Right lobe of liver (tissue), 6 donors: ENCODE results near the gene KIRREL3. TPM values are rescaled to one million over a fixed set of nuclear protein-coding genes. Genes with fewer than 3 reads are reported as not detected.

ENCODE experiments used
- ATAC-seq, 4 donors: fragments of 200-7000 bp; cut with Tn5 transposase; one replicate each; pipeline ENCODE4 v1.9.1; 2020; ENCODE audit warnings: mild to moderate bottlenecking in 4 of 4, moderate library complexity in 4 of 4
- DNase-seq, 3 donors: peaks; one replicate each; pipeline ENCODE4 v3.0.0-alpha.2; 2020
- H3K27ac ChIP-seq, 3 donors: fragments of 200-600 bp; one replicate each; pipeline ENCODE4 v1.8.0; 2022
- H3K27me3 ChIP-seq, 2 donors: fragments of 200-600 bp; one replicate each; pipeline ENCODE4 v1.8.0; 2022
- H3K36me3 ChIP-seq, 4 donors: fragments of 200-600 bp; sonication (generic) in 1 of 4; one replicate each; pipeline versions ENCODE4 v1.5.1 to v1.8.0; 2017 to 2022; ENCODE audit warnings: control low read depth in 1 of 4
- H3K4me1 ChIP-seq, 4 donors: fragments of 200-600 bp; sonication (generic) in 1 of 4; one replicate each; pipeline versions ENCODE4 v1.5.1 to v1.8.0; 2017 to 2022; ENCODE audit warnings: control low read depth in 1 of 4
- H3K4me3 ChIP-seq, 3 donors: fragments of 200-600 bp; one replicate each; pipeline ENCODE4 v1.8.0; 2022
- H3K9me3 ChIP-seq, 4 donors: fragments of 200-600 bp; sonication (generic) in 1 of 4; one replicate each; pipeline versions ENCODE4 v1.5.1 to v1.8.0; 2017 to 2022; ENCODE audit warnings: control low read depth in 1 of 4
- POLR2A ChIP-seq: fragments of 450-650 bp; IDR thresholded peaks from one replicate; pipeline ENCODE4 v1.6.1; 2017; ENCODE audit warnings: antibody characterized with exemption, mild to moderate bottlenecking
- WGBS: methylation state at CpG from one replicate; pipeline ENCODE4 v1.1.6; 2018; ENCODE audit warnings: low coverage, low lambda C conversion rate; ENCODE audit not compliant: insufficient coverage; ENCODE audit errors: missing lambda C conversion rate; 5-methylcytosine and 5-hydroxymethylcytosine counted together
- intact Hi-C, 2 donors: fragments of 100-400 bp; cut with DNase I; formaldehyde crosslinking; loops; one replicate each; pipeline versions ENCODE4 v1.11.2 to v1.14.1; 2022
- total RNA-seq, 6 experiments: library from RNA; depleted of rRNA in 2 of 6; stranded (reverse); fragments of >200 nt in 2 of 6; fragmentation: NEBNext Ultra II Directional in 3 of 6; extraction: Animal tissue kit (Norgen Biotek cat#: 25700) in 3 of 6; gene quantifications; one replicate each; pipeline versions ENCODE4 v1.1.0 to v1.2.4, GENCODE V29; 2016 to 2023
- TF ChIP-seq, protein P1 (sequence below), 4 donors: fragments of 200-600 bp in 3 of 4; fragments of 450-650 bp in 1 of 4; IDR thresholded peaks; one replicate each; pipeline versions ENCODE4 v1.5.1 to v1.8.0; 2016 to 2022; ENCODE audit warnings: antibody characterized with exemption in 4 of 4, mild to moderate bottlenecking in 2 of 4
- donor health status: DM: no; HTN: yes; CAD: no.
- donor health status: DM: no; HTN: no; CAD: no.
- donor health status: DM: no; HTN: no; CAD: no.
- donor health status: DM: no; HTN: yes; CAD: no.
- donor health status: DM: no; HTN: yes; CAD: no.

The KIRREL3 gene
- total RNA-seq, 6 experiments from 2014 or later: not detected

DNA sequence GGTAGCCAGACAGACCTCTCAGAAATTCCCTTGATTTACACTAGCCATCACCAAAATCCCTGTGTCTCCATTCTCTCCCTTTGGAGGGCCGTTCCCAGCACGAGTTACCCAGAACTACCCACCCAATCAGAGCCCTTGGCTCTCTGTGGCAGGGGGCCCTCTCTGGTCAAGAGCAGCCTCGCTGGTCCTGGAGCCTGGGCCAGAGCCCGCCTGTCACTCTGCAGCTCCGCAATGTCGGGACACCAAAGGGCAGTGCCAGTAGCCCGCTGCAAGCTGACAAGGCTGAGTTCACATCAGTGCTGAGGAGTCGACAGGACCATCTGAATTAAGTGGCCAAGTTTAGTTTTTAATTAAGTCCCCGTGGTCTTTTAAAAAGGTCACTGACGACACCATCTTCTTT is 403.5 kb downstream of the KIRREL3 start:
- WGBS: 57% methylated on average over 10 of the region's 10 CpGs
- H3K4me1 ChIP-seq: no peaks in the 10 kb centered on the region
- no peaks in the 10 kb centered on the region for H3K27me3 ChIP-seq
- no peaks in the 10 kb centered on the region for H3K36me3 ChIP-seq
- H3K9me3 ChIP-seq: no peaks in the 10 kb centered on the region
- H3K4me3 ChIP-seq: no peak overlapping the region
- H3K27ac ChIP-seq: no peak overlapping the region
- TF ChIP-seq POLR2A: no peak
- TF ChIP-seq, protein P1, sequence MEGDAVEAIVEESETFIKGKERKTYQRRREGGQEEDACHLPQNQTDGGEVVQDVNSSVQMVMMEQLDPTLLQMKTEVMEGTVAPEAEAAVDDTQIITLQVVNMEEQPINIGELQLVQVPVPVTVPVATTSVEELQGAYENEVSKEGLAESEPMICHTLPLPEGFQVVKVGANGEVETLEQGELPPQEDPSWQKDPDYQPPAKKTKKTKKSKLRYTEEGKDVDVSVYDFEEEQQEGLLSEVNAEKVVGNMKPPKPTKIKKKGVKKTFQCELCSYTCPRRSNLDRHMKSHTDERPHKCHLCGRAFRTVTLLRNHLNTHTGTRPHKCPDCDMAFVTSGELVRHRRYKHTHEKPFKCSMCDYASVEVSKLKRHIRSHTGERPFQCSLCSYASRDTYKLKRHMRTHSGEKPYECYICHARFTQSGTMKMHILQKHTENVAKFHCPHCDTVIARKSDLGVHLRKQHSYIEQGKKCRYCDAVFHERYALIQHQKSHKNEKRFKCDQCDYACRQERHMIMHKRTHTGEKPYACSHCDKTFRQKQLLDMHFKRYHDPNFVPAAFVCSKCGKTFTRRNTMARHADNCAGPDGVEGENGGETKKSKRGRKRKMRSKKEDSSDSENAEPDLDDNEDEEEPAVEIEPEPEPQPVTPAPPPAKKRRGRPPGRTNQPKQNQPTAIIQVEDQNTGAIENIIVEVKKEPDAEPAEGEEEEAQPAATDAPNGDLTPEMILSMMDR (IDR thresholded peaks at IDR 0.05): no peak
- no peak for ATAC-seq
- DNase-seq: no peak
- intact Hi-C loops: no loop called here

DNA sequence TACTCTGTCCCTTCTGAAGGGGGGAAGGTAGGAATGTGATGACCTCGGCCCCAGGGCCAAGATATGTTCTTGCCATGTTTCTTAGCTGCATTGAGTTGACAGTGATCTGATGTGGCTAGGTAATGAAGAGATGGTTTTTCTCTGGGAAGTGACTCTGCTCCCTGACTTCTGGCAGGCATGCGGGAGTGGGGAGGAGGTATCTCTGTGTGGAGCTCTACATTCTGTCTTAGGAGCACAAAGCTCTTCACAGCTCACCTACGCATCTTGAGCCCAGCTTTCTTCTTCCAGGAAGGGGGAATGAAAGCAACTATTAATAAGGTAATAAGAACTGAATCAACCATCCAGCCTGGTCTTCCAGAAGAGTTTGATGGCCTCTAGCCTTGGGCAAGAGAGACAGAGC is 404.1 kb downstream of the KIRREL3 start:
- TF ChIP-seq, protein P1 (IDR thresholded peaks at IDR 0.05): no peak
- TF ChIP-seq POLR2A: no peak
- no peak for ATAC-seq

DNA sequence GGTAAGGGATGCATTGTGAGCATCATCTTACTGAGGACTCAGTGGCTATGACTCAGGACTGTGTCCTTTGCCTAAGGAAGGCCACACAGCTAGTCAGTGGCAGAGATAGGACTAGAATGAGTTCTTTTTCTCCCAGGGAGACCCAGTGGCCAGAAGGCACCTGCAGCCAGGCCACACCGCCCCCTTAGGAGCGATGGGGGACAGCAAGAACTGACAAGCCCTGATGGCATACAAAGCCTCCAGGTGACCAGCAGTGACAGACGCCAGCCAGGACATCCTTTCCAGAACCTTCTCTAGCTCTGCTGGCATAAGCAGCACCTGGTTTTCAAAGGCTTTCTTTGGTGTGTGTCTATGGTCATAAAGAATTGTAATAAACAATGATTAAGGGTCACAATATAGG is 405.0 kb downstream of the KIRREL3 start:
- no peak for ATAC-seq
- no CpG with 5 or more reads among the region's 3 CpGs for WGBS
- intact Hi-C loops: no loop called here
- no peaks in the 10 kb centered on the region for H3K9me3 ChIP-seq
- H3K36me3 ChIP-seq: no peaks in the 10 kb centered on the region
- H3K27ac ChIP-seq: no peak overlapping the region
- no peaks in the 10 kb centered on the region for H3K27me3 ChIP-seq
- H3K4me3 ChIP-seq: no peak overlapping the region
- no peak for TF ChIP-seq POLR2A
- no peaks in the 10 kb centered on the region for H3K4me1 ChIP-seq
- no peak for DNase-seq

More for the DNA sequence above, 404.1 kb downstream of the KIRREL3 start:
- H3K9me3 ChIP-seq: no peaks in the 10 kb centered on the region
- intact Hi-C loops: no loop called here
- no peaks in the 10 kb centered on the region for H3K4me1 ChIP-seq
- no peaks in the 10 kb centered on the region for H3K27me3 ChIP-seq
- no peak overlapping the region for H3K27ac ChIP-seq
- no peaks in the 10 kb centered on the region for H3K36me3 ChIP-seq
- 65% methylated on average over 2 of the region's 3 CpGs for WGBS
- DNase-seq: no peak
- no peak overlapping the region for H3K4me3 ChIP-seq

DNA sequence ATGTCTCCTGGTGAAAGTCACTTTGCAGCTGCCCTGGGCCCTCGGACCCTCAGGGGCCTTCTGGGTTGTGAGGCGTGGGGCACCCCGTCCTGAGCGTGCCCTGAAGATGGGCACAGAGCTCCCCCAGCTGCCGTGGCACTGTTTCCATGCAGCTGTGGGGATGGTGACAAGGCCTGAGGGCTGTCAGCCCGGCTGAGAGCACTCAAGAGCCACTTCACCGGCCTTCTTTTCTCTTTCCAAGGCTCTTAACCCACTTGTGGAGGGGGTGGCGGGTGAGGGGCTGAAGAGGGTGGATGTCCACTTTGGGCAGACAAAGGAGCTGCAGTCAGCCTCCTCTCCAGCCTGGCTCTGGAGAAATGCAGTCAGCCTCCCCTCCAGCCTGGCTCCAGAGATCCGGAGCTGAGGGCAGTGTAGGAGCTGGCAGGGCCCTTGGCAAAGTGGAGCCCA is 405.6 kb downstream of the KIRREL3 start:
- TF ChIP-seq, protein P1 (IDR thresholded peaks at IDR 0.05): no peak
- no peak for TF ChIP-seq POLR2A
- Histone ChIP-seq H3K4me1 (no peaks in the 10 kb centered on the region), H3K36me3 (no peaks in the 10 kb centered on the region), H3K27me3 (no peaks in the 10 kb centered on the region), H3K9me3 (no peaks in the 10 kb centered on the region), H3K4me3 (no peak overlapping the region), H3K27ac (no peak overlapping the region)
- ATAC-seq (no peak), DNase-seq (no peak)
- WGBS: no CpG with 5 or more reads among the region's 9 CpGs
- intact Hi-C loops: no loop called here

DNA sequence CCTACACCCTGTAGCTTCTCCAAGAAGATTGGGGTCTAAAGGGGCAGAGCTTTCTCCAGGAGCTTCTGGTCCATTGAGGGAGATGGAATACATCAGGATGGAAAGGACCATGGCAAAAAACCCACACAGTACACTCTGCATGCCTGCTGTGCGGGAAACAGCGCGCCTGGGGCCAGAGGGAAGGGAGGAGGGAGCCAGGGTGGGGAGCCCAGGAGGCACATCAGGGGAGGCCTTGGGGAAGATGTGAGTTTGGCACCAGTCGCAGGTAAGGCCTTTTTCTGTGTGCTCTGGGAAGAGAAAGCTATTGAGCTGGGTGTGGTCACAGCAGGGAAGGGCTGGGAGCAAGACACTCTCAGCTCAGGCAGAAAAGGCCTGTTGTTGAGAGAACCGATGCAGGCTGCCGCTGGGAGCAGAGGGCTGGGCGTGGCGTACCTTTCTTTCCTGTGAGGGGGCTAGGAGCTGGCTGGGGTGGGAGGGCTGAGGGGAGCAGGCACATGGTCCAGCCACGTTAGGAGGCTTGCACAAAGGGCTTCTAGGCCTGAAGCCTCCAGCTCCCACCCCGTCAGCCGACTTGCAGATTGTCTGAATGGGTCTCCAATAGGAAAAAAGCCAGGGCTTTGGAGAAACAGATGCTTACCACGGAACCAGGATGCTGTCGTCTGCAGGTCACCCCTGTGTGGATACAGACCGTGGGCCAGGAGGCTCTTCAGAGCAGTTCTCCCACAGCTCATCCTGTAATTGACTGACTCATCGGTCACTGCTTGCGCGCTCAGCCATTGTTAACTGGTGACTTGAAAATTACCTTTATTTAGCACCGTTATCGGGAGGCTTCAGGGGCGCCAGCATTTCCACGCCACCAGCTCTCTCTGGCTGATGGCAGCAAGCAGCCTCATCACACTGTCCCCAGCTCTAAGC is 407.8 kb downstream of the KIRREL3 start:
- TF ChIP-seq, protein P1 (IDR thresholded peaks at IDR 0.05): no peak
- no peak for TF ChIP-seq POLR2A
- Histone ChIP-seq H3K27me3 (no peaks in the 10 kb centered on the region), H3K4me3 (no peak overlapping the region), H3K27ac (no peak overlapping the region), H3K4me1 (no peaks in the 10 kb centered on the region), H3K36me3 (no peaks in the 10 kb centered on the region), H3K9me3 (no peaks in the 10 kb centered on the region)
- intact Hi-C loops: no loop called here
- WGBS: 52% methylated on average over 2 of the region's 21 CpGs
- DNase-seq (no peak), ATAC-seq (no peak)
